Natural killer cell treated with Interleukin-12 subunit alpha and Interleukin-12 subunit beta and Interleukin-15 and Interleukin-18, amount 100 ng/mL, for 72 hours (primary cell): ENCODE results near the gene CDH5. TPM values are rescaled to one million over a fixed set of nuclear protein-coding genes. Genes with fewer than 3 reads are reported as not detected.
A peak's percentile ranks its signal among the peaks of the same experiment; 100 is the strongest.
"Not testable (repeated sequence)": the region's sequence is repeated elsewhere in the genome, so short reads cannot be mapped to it uniquely, and the experiment has no call there.

Experiments
- ATAC-seq, 2 donors: fragments of 150-1000 bp; cut with Tn5 transposase in 1 of 2; sonication (Bioruptor Pico), chemical (Tn5 transposase) in 1 of 2; 2 replicates each; pipeline ENCODE4 v1.10.0; 2021
- DNase-seq: peaks from one replicate; pipeline ENCODE4 v3.0.0; 2022; ENCODE audit warnings: low spot score
- H3K27ac Mint-ChIP-seq, 2 donors: 1 replicate in 1 of 2; 2 replicates in 1 of 2; pipeline ENCODE4 v1.8.0; 2022; ENCODE audit warnings: mixed read lengths in 2 of 2, mild to moderate bottlenecking in 1 of 2, moderate library complexity in 1 of 2
- H3K27me3 Mint-ChIP-seq, 2 donors: 1 replicate in 1 of 2; 2 replicates in 1 of 2; pipeline ENCODE4 v1.8.0; 2022; ENCODE audit warnings: mixed read lengths in 2 of 2
- H3K36me3 Mint-ChIP-seq: one replicate; pipeline ENCODE4 v1.8.0; 2022; ENCODE audit warnings: mixed read lengths
- H3K4me1 Mint-ChIP-seq, 2 donors: 1 replicate in 1 of 2; 2 replicates in 1 of 2; pipeline ENCODE4 v1.8.0; 2022; ENCODE audit warnings: low read depth in 2 of 2, mixed read lengths in 2 of 2, mild to moderate bottlenecking in 1 of 2
- H3K4me3 Mint-ChIP-seq: one replicate; pipeline ENCODE4 v1.8.0; 2022; ENCODE audit warnings: mixed read lengths
- H3K9me3 Mint-ChIP-seq: 2 replicates; pipeline ENCODE4 v1.8.0; 2022; ENCODE audit warnings: mixed read lengths
- total RNA-seq, 2 donors: library from RNA; stranded (reverse); gene quantifications; one replicate each; pipeline ENCODE4 v1.2.3, GENCODE V29; 2022

The CDH5 gene
- not detected for total RNA-seq

GRCh38 chr16:66366433-66367299, at the start of gene CDH5:
CDH5 (plus strand) TSS chr16:66366691; CDS start chr16:66379338, 12,647 bp downstream.
- no peak for ATAC-seq

GRCh38 chr16:66318505-66318904, 48.0 kb upstream of the CDH5 start:
- DNase-seq (no peak), ATAC-seq (no peak)
- peaks cover 7 to 25% of the 10 kb centered on the region in 2 donors for H3K27me3 Mint-ChIP-seq
- no peak overlapping the region for H3K27ac Mint-ChIP-seq
- H3K4me1 Mint-ChIP-seq, result no peaks in the 10 kb centered on the region
- no peaks in the 10 kb centered on the region for H3K9me3 Mint-ChIP-seq
- no peaks in the 10 kb centered on the region for H3K36me3 Mint-ChIP-seq
- H3K4me3 Mint-ChIP-seq, result no peak overlapping the region

More at GRCh38 chr16:66366433-66367299, at the start of gene CDH5:
- Mint-ChIP-seq H3K27ac (no peak within 1 kb of the TSS), H3K36me3 (no peaks in the 10 kb centered on the region), H3K9me3 (no peaks in the 10 kb centered on the region), H3K4me3 (no peak within 1 kb of the TSS), H3K27me3 (peaks cover 28 to 30% of the 10 kb centered on the region in 2 donors), H3K4me1 (peaks cover 0 to 13% of the 10 kb centered on the region in 2 donors)
- DNase-seq, result no peak

- H3K4me1 Mint-ChIP-seq, result no peaks in the 10 kb centered on the region
- H3K36me3 Mint-ChIP-seq, result no peaks in the 10 kb centered on the region
- DNase-seq, result no peak
- H3K27ac Mint-ChIP-seq, result no peak overlapping the region
- no peak for ATAC-seq
- peaks cover 4 to 18% of the 10 kb centered on the region in 2 donors for H3K27me3 Mint-ChIP-seq
- H3K4me3 Mint-ChIP-seq, result no peak overlapping the region
- H3K9me3 Mint-ChIP-seq, result no peaks in the 10 kb centered on the region
Measured at GRCh38 chr16:66320774-66321173, 45.7 kb upstream of the CDH5 start.

- no peaks in the 10 kb centered on the region for H3K4me1 Mint-ChIP-seq
- H3K36me3 Mint-ChIP-seq, result no peaks in the 10 kb centered on the region
- no peak overlapping the region for H3K4me3 Mint-ChIP-seq
- no peaks in the 10 kb centered on the region for H3K9me3 Mint-ChIP-seq
- H3K27me3 Mint-ChIP-seq, result peaks cover 4 to 18% of the 10 kb centered on the region in 2 donors
- ATAC-seq (no peak), DNase-seq (no peak)
- no peak overlapping the region for H3K27ac Mint-ChIP-seq
Measured at GRCh38 chr16:66322174-66322573, 44.3 kb upstream of the CDH5 start.

- Mint-ChIP-seq H3K27ac (no peak overlapping the region), H3K27me3 (peaks cover 3 to 10% of the 10 kb centered on the region in 2 donors), H3K4me3 (no peak overlapping the region), H3K9me3 (no peaks in the 10 kb centered on the region), H3K36me3 (no peaks in the 10 kb centered on the region), H3K4me1 (no peaks in the 10 kb centered on the region)
- no peak for ATAC-seq
- DNase-seq, result no peak
Measured at GRCh38 chr16:66324815-66325515, 41.5 kb upstream of the CDH5 start.

- Mint-ChIP-seq H3K27ac (no peak overlapping the region), H3K36me3 (no peaks in the 10 kb centered on the region), H3K4me1 (no peaks in the 10 kb centered on the region), H3K9me3 (no peaks in the 10 kb centered on the region), H3K4me3 (no peak overlapping the region), H3K27me3 (peaks cover 3 to 10% of the 10 kb centered on the region in 2 donors)
- DNase-seq (no peak), ATAC-seq (no peak)
Measured at GRCh38 chr16:66325717-66326376, 40.6 kb upstream of the CDH5 start.

- Mint-ChIP-seq H3K36me3 (no peaks in the 10 kb centered on the region), H3K27ac (no peak overlapping the region), H3K4me1 (no peaks in the 10 kb centered on the region), H3K27me3 (peaks cover 0 to 3% of the 10 kb centered on the region in 2 donors), H3K4me3 (no peak overlapping the region), H3K9me3 (no peaks in the 10 kb centered on the region)
- no peak for ATAC-seq
- DNase-seq, result no peak
Measured at GRCh38 chr16:66326991-66327513, 39.4 kb upstream of the CDH5 start.

GRCh38 chr16:66328282-66328681, 38.2 kb upstream of the CDH5 start:
- Mint-ChIP-seq H3K27me3 (peaks cover 7 to 8% of the 10 kb centered on the region in 2 donors), H3K4me1 (no peaks in the 10 kb centered on the region), H3K36me3 (no peaks in the 10 kb centered on the region), H3K27ac (no peak overlapping the region), H3K4me3 (no peak overlapping the region), H3K9me3 (no peaks in the 10 kb centered on the region)
- DNase-seq, result no peak
- no peak for ATAC-seq

- H3K27ac Mint-ChIP-seq, H3K9me3 Mint-ChIP-seq, H3K36me3 Mint-ChIP-seq, ATAC-seq, H3K4me3 Mint-ChIP-seq, H3K4me1 Mint-ChIP-seq: not testable (repeated sequence)
- peak; percentile 44 for DNase-seq
- peaks cover 12 to 19% of the 10 kb centered on the region in 2 donors for H3K27me3 Mint-ChIP-seq
Measured at GRCh38 chr16:66331464-66331863, 35.0 kb upstream of the CDH5 start.

GRCh38 chr16:66332634-66333610, 33.6 kb upstream of the CDH5 start:
- Mint-ChIP-seq H3K27ac (no peak overlapping the region), H3K9me3 (no peaks in the 10 kb centered on the region), H3K27me3 (peaks cover 15 to 28% of the 10 kb centered on the region in 2 donors), H3K4me3 (no peak overlapping the region), H3K4me1 (no peaks in the 10 kb centered on the region), H3K36me3 (no peaks in the 10 kb centered on the region)
- DNase-seq (no peak), ATAC-seq (no peak)

- ATAC-seq (no peak), DNase-seq (no peak)
- H3K27me3 Mint-ChIP-seq, result peaks cover 12 to 31% of the 10 kb centered on the region in 2 donors
- H3K36me3 Mint-ChIP-seq, result no peaks in the 10 kb centered on the region
- no peaks in the 10 kb centered on the region for H3K4me1 Mint-ChIP-seq
- H3K4me3 Mint-ChIP-seq, result no peak overlapping the region
- no peaks in the 10 kb centered on the region for H3K9me3 Mint-ChIP-seq
- H3K27ac Mint-ChIP-seq, result no peak overlapping the region
Measured at GRCh38 chr16:66334853-66335574, 31.5 kb upstream of the CDH5 start.

- DNase-seq (peak; percentile 44), ATAC-seq (no peak)
- Mint-ChIP-seq H3K4me3 (no peak overlapping the region), H3K4me1 (no peaks in the 10 kb centered on the region), H3K9me3 (no peaks in the 10 kb centered on the region), H3K27ac (no peak overlapping the region), H3K36me3 (no peaks in the 10 kb centered on the region), H3K27me3 (peaks cover 12 to 33% of the 10 kb centered on the region in 2 donors)
Measured at GRCh38 chr16:66335704-66336329, 30.7 kb upstream of the CDH5 start.
